Effector memory CD4-positive, alpha-beta T cell (primary cell): Measurements from ENCODE around the gene PLAU.

Experiments
- DNase-seq, 3 donors: peaks; one replicate each; pipeline ENCODE4 v3.0.0-alpha.2; 2020
- H3K27ac ChIP-seq: 2 replicates; pipeline ENCODE4 v1.7.0; 2013; ENCODE audit warnings: mild to moderate bottlenecking, low read length, moderate library complexity; ENCODE audit not compliant: insufficient read depth, poor library complexity, severe bottlenecking
- H3K27me3 ChIP-seq: replicated peaks from 2 replicates; pipeline ENCODE4 v1.7.0; 2013; ENCODE audit warnings: mild to moderate bottlenecking, low read length; ENCODE audit not compliant: insufficient read depth, control insufficient read depth, poor library complexity, severe bottlenecking
- H3K36me3 ChIP-seq: 2 replicates; pipeline ENCODE4 v1.7.0; 2013; ENCODE audit warnings: mild to moderate bottlenecking, low read length, moderate library complexity; ENCODE audit not compliant: control insufficient read depth, insufficient read depth
- H3K4me1 ChIP-seq: 2 replicates; pipeline ENCODE4 v1.7.0; 2013; ENCODE audit warnings: low read length, mild to moderate bottlenecking; ENCODE audit not compliant: control insufficient read depth, insufficient read depth, poor library complexity, severe bottlenecking
- H3K4me3 ChIP-seq: 2 replicates; pipeline ENCODE4 v1.7.0; 2013; ENCODE audit warnings: low read length, low read depth, mild to moderate bottlenecking; ENCODE audit not compliant: insufficient read depth, poor library complexity, severe bottlenecking
- H3K9me3 ChIP-seq: 2 replicates; pipeline ENCODE4 v1.7.0; 2013; ENCODE audit warnings: mild to moderate bottlenecking, low read length, moderate library complexity; ENCODE audit not compliant: control insufficient read depth

PLAU gene

DNA sequence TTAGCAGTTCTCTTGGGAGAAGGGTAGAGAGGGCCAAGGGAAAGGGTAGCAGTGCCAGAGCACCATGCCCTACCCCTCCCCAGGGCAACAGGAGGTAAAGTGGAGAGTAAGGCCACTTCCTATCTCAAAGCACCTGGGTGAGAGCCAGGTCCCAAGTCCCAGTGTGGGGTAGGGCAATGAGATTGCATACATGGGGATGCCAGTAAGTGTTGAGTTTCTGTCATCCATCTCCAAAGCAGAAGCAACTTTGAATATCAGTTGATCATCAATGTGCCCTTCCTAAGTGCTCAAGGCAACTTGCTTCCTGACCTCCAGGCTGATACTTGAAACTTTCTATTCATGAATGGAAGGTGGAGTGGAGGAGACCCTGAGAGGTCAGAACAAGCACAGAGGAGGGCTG is 34.4 kb upstream of the PLAU start:
- Histone ChIP-seq H3K36me3 (peaks cover 7% of the 10 kb centered on the region), H3K27me3 (no peaks in the 10 kb centered on the region), H3K4me3 (no peak overlapping the region), H3K4me1 (peaks cover 33% of the 10 kb centered on the region), H3K27ac (no peak overlapping the region), H3K9me3 (no peaks in the 10 kb centered on the region)
- no peak for DNase-seq

DNA sequence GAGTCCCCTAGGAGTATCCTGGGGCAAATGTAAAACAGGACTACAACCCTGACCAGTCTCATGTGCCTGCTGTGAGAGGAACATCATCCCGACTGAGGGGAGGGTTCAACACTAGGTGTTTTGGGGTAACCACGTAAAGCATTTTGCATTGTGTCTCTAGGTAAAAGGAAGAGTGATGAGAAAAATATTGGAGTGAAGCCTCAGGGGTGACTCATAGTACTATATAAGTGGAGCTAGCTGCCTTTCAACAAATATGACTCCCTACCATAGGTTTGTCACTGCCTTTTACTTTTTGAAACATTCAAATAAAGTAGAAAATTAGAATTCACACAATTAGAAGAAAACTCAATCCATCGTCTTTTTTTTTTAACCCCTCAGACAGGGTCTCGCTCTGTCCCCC is 34.0 kb upstream of the PLAU start:
- Histone ChIP-seq H3K27ac (no peak overlapping the region), H3K27me3 (no peaks in the 10 kb centered on the region), H3K4me1 (peaks cover 31% of the 10 kb centered on the region), H3K9me3 (no peaks in the 10 kb centered on the region), H3K36me3 (peaks cover 4% of the 10 kb centered on the region), H3K4me3 (no peak overlapping the region)
- no peak for DNase-seq

DNA sequence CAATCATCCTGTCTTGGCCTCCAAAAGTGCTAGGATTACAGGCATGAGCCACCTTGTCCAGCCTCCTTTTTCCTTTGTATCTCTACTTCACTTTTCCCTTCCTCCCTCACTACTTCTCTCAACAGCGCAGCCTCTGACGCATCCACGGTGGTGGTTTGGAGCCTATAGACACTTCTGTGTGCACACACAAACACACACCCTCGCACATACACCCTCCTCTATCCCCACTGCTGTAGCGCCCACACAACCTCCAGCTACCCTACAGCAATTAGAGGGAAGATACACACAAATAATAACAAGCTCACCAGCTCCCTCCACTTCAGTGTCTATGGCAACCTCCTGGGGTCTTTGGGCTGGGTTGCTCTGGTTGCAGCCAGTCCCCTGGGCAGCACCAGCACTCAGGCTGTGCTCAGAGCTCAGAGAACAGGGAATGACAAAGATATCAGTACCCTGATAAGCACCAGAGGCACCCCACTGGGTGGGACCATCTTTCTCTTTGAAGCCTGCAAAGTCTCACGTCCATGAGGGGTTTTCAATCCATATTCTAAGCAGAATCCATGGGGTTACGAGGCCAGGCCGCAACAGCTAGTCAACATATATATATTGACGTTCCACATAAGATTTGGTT is 33.3 kb upstream of the PLAU start:
- no peaks in the 10 kb centered on the region for H3K36me3 ChIP-seq
- H3K9me3 ChIP-seq = no peaks in the 10 kb centered on the region
- H3K27me3 ChIP-seq = no peaks in the 10 kb centered on the region
- no peak overlapping the region for H3K4me3 ChIP-seq
- H3K4me1 ChIP-seq = peaks cover 24% of the 10 kb centered on the region
- H3K27ac ChIP-seq = no peak overlapping the region
- no peak for DNase-seq

DNA sequence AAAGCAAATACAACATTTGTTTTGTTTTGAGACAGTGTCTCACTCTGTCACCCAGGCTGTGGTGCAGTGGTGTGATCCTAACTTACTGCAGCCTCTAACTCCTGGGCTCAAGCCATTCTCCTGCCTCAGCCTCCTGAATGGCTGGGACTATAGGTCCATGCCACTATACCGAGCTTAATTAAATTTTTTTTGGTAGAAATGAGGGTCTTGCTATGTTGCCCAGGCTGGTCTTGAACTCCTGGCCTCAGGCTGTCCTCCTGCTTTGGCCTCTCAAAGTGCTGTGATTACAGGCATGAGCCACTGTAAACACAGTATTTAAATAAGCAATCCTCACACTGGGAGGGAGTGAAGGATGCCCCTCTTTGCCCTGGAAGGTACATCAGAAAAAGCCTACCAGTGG is 32.6 kb upstream of the PLAU start:
- H3K4me3 ChIP-seq = no peak overlapping the region
- no peak overlapping the region for H3K27ac ChIP-seq
- DNase-seq = no peak
- peaks cover 17% of the 10 kb centered on the region for H3K4me1 ChIP-seq
- no peaks in the 10 kb centered on the region for H3K9me3 ChIP-seq
- no peaks in the 10 kb centered on the region for H3K27me3 ChIP-seq
- H3K36me3 ChIP-seq = no peaks in the 10 kb centered on the region

DNA sequence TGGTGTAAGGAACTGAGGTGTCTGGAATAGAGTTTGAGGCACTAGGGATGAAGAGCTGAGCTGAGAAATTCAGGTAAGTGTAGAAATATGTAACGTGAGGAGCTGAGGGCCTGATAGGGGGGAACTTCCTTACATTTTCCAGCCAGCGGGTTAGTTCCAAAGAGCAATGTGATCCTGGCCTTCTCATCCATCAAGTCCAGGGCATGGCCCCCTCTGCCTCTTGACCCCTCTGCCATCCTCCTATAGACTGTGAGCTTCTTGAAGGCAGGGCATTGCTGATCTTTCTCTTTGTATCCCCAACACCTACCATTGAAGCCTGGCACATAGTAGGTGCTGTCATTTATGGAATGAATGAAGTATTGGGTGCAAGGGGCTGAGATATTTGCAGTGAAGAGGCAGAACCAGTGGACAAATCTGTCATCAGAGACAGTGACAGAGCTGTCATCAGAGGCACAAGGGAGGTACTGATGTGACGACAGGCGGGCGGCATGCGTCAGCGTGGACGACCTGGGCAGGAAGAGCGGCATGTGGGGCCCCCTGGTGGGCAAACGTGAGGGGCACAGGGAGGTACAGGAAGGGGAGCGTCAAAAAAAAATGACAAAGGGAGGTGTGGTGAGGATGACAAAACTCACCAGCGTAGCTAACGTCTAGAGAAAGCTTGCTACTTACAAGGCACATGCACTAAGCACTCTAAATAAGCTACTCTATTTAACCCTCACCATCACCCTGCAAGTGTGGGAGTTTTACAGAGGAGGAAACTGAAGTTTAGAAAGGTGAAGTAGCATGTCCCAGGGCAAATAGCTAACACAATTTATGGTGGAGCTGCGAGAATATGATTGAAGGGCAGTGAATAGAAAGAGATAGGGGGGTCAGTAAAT is 31.4 kb upstream of the PLAU start:
- DNase-seq = peak; percentile 86 to 87 (median 87)
- no peaks in the 10 kb centered on the region for H3K36me3 ChIP-seq
- H3K9me3 ChIP-seq = no peaks in the 10 kb centered on the region
- peak overlapping the region; percentile 33 for H3K27ac ChIP-seq
- H3K27me3 ChIP-seq = no peaks in the 10 kb centered on the region
- H3K4me1 ChIP-seq = peaks cover 17% of the 10 kb centered on the region
- no peak overlapping the region for H3K4me3 ChIP-seq

DNA sequence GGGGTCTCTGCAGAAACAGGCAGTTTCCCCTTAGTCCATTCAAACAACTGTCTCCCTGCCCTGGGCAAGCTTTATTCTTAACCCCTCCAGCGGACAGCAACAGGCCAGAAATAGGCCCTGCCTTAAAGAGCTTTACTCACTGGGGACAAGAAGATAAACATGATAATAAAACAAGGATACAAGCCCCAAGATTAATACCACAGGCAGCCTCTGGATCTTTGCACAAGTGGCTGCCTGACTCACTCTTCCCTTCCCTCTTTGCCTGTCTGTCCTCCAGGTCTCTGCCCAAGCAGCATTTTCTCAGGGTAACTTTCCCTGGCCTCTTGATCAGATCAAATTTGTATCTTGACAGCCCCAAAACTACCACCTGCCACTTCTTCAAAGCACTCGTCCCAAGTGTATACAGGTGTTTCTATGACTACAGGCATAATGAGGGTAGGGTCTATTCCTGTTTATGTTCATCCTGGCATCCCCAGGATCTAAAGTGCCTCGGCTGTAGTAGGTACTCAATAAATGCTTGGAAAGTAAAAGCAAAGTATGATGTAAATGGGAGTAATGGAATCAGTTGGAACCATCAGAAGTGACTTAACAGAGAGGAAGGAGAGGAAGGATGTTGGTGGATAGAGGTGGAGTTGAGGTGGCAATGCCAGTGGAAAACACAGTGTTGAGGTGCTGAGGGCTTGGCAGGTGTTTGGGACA is 29.6 kb upstream of the PLAU start:
- Histone ChIP-seq H3K27ac (no peak overlapping the region), H3K36me3 (no peaks in the 10 kb centered on the region), H3K4me1 (peaks cover 6% of the 10 kb centered on the region), H3K27me3 (no peaks in the 10 kb centered on the region), H3K4me3 (no peak overlapping the region), H3K9me3 (no peaks in the 10 kb centered on the region)
- DNase-seq = no peak

DNA sequence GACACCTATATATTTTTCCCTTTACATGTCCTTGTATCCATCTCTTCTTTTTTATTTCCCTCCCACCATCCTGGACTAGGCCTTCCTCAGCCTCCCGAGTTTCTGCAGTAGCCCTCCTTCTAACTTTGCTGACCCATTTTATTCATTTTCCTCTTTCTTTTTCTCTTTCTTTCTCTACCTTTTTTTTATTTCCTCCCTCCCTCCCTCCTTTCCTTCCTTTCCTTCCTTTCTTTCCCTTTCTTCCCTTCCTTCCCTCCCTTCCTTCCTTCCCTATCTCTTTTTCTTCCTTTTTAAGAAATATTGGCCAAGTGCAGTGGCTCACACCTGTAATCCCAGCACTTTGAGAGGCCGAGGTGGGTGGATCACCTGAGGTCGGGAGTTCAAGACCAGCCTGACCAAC is 26.9 kb upstream of the PLAU start:
- DNase-seq = no peak
- Histone ChIP-seq H3K27me3 (no peaks in the 10 kb centered on the region), H3K36me3 (no peaks in the 10 kb centered on the region), H3K4me1 (peaks cover 3% of the 10 kb centered on the region), H3K9me3 (no peaks in the 10 kb centered on the region), H3K27ac (no peak overlapping the region), H3K4me3 (no peak overlapping the region)

DNA sequence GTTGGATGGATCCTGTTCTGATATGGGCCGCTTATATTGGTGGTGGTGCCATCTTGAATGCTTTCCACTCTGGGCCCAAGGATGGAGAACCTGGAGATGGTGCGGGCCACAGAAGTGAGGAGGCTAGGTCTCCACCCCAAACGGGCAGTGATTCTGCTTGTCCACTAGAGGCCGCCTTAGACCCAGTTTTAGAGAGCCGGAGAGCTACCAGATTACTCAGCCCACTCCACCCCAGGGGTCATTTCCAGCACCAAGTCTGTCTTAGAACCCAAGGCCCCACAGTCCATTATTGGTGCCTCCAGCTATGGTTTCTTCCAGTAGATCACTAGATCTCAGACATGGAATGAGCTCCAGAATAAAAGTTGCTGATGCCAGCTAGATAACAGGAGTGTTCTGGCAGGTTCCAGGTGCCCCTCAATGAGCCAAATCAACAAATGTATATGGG is 24.8 kb upstream of the PLAU start:
- no peaks in the 10 kb centered on the region for H3K9me3 ChIP-seq
- no peaks in the 10 kb centered on the region for H3K36me3 ChIP-seq
- H3K4me1 ChIP-seq = no peaks in the 10 kb centered on the region
- H3K27ac ChIP-seq = no peak overlapping the region
- DNase-seq = peak; percentile 33 to 60 (median 43)
- no peaks in the 10 kb centered on the region for H3K27me3 ChIP-seq
- H3K4me3 ChIP-seq = no peak overlapping the region

DNA sequence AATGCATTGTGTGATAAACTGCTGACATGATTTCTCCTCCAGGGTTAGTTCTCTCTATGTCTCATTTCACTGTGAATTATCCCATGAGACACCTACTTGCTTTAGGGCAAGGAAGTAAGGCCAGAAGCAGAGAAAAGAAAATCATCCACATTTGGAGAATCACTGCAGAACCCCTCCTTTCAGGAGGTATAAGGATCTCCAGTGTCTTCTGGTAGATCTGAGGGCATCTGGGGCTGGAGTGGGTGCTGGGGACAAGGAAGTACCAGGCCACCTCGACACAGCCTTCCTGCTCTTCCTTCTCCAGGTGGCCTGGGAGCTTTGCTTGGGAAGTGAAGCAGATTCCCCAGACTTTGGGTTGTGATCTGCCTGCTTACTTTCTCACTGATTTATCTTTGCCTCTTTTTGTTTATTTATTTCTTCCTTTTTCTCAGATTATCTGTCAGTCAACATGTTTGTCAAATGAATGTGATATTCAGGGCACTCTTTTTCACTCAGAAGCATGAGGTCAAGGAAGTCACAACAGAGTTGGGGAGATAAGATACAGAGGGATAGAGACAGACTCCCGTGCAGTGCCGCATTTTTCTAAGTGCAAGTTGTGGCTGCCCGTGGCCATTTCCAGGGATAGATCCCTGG is 24.2 kb upstream of the PLAU start:
- H3K9me3 ChIP-seq = no peaks in the 10 kb centered on the region
- no peak overlapping the region for H3K4me3 ChIP-seq
- no peak overlapping the region for H3K27ac ChIP-seq
- H3K27me3 ChIP-seq = no peaks in the 10 kb centered on the region
- H3K36me3 ChIP-seq = no peaks in the 10 kb centered on the region
- no peak for DNase-seq
- H3K4me1 ChIP-seq = no peaks in the 10 kb centered on the region
